Activated naive CD8-positive, alpha-beta T cell treated with anti-CD3 and anti-CD28 coated beads, Interleukin-2, amount 50 U/mL, for 24 hours (primary cell): ENCODE measurements around the gene CTPS1.
A peak's percentile ranks its signal among the peaks of the same experiment; 100 is the strongest.

ENCODE experiments used
- ATAC-seq: fragments of 150-1000 bp; cut with Tn5 transposase; one replicate; pipeline ENCODE4 v1.10.0; 2021
- DNase-seq: peaks from one replicate; pipeline ENCODE4 v3.0.0; 2021
- H3K27ac Mint-ChIP-seq: one replicate; pipeline ENCODE4 v1.8.0; 2021; ENCODE audit warnings: mild to moderate bottlenecking, mixed read lengths
- H3K27me3 Mint-ChIP-seq: one replicate; pipeline ENCODE4 v1.8.0; 2021; ENCODE audit warnings: mixed read lengths
- H3K36me3 Mint-ChIP-seq: one replicate; pipeline ENCODE4 v1.8.0; 2021; ENCODE audit warnings: low read depth, mixed read lengths
- H3K4me1 Mint-ChIP-seq: one replicate; pipeline ENCODE4 v1.8.0; 2021; ENCODE audit warnings: mixed read lengths
- H3K4me3 Mint-ChIP-seq: one replicate; pipeline ENCODE4 v1.8.0; 2021; ENCODE audit warnings: mild to moderate bottlenecking, moderate library complexity, mixed read lengths
- H3K9me3 Mint-ChIP-seq: one replicate; pipeline ENCODE4 v1.8.0; 2021; ENCODE audit warnings: mixed read lengths

Gene CTPS1

GRCh38 chr1:40951943-40952743, 27.4 kb upstream of the CTPS1 start:
- no peak overlapping the region for H3K27ac Mint-ChIP-seq
- H3K9me3 Mint-ChIP-seq: no peaks in the 10 kb centered on the region
- peak; percentile 81 for ATAC-seq
- peaks cover 3% of the 10 kb centered on the region for H3K4me1 Mint-ChIP-seq
- no peak overlapping the region for H3K4me3 Mint-ChIP-seq
- H3K36me3 Mint-ChIP-seq: no peaks in the 10 kb centered on the region
- H3K27me3 Mint-ChIP-seq: peaks cover 24% of the 10 kb centered on the region
- peak; percentile 69 for DNase-seq

- H3K27me3 Mint-ChIP-seq: peaks cover 24% of the 10 kb centered on the region
- no peaks in the 10 kb centered on the region for H3K36me3 Mint-ChIP-seq
Measured at GRCh38 chr1:40952744-40953315, 26.7 kb upstream of the CTPS1 start.

GRCh38 chr1:40954626-40955025, 24.9 kb upstream of the CTPS1 start:
- Mint-ChIP-seq H3K27me3 (peaks cover 19% of the 10 kb centered on the region), H3K4me3 (no peak overlapping the region), H3K9me3 (no peaks in the 10 kb centered on the region), H3K36me3 (no peaks in the 10 kb centered on the region), H3K27ac (no peak overlapping the region), H3K4me1 (no peaks in the 10 kb centered on the region)
- ATAC-seq (no peak), DNase-seq (no peak)

More at GRCh38 chr1:40952744-40953315, 26.7 kb upstream of the CTPS1 start:
- H3K4me1 Mint-ChIP-seq: peaks cover 3% of the 10 kb centered on the region
- DNase-seq: no peak
- H3K27ac Mint-ChIP-seq: no peak overlapping the region
- no peak for ATAC-seq
- H3K9me3 Mint-ChIP-seq: no peaks in the 10 kb centered on the region
- H3K4me3 Mint-ChIP-seq: no peak overlapping the region

GRCh38 chr1:40955266-40955665, 24.2 kb upstream of the CTPS1 start:
- H3K27me3 Mint-ChIP-seq: peaks cover 19% of the 10 kb centered on the region
- DNase-seq: no peak
- ATAC-seq: no peak
- H3K4me3 Mint-ChIP-seq: no peak overlapping the region
- H3K9me3 Mint-ChIP-seq: no peaks in the 10 kb centered on the region
- H3K36me3 Mint-ChIP-seq: no peaks in the 10 kb centered on the region
- no peaks in the 10 kb centered on the region for H3K4me1 Mint-ChIP-seq
- no peak overlapping the region for H3K27ac Mint-ChIP-seq

- no peaks in the 10 kb centered on the region for H3K4me1 Mint-ChIP-seq
- H3K9me3 Mint-ChIP-seq: no peaks in the 10 kb centered on the region
- H3K27me3 Mint-ChIP-seq: peaks cover 19% of the 10 kb centered on the region
- H3K36me3 Mint-ChIP-seq: no peaks in the 10 kb centered on the region
- no peak overlapping the region for H3K27ac Mint-ChIP-seq
- DNase-seq: no peak
- ATAC-seq: no peak
- H3K4me3 Mint-ChIP-seq: no peak overlapping the region
Measured at GRCh38 chr1:40956407-40956806, 23.1 kb upstream of the CTPS1 start.

- Mint-ChIP-seq H3K27me3 (peaks cover 13% of the 10 kb centered on the region), H3K27ac (no peak overlapping the region), H3K9me3 (no peaks in the 10 kb centered on the region), H3K4me3 (no peak overlapping the region), H3K4me1 (no peaks in the 10 kb centered on the region), H3K36me3 (no peaks in the 10 kb centered on the region)
- no peak for DNase-seq
- no peak for ATAC-seq
Measured at GRCh38 chr1:40958210-40958609, 21.3 kb upstream of the CTPS1 start.

- H3K4me3 Mint-ChIP-seq: no peak overlapping the region
- no peaks in the 10 kb centered on the region for H3K9me3 Mint-ChIP-seq
Measured at GRCh38 chr1:40965531-40965930, 14.0 kb upstream of the CTPS1 start.

GRCh38 chr1:40966417-40966816, 13.1 kb upstream of the CTPS1 start:
- no peak overlapping the region for H3K27ac Mint-ChIP-seq
- no peaks in the 10 kb centered on the region for H3K4me1 Mint-ChIP-seq
- no peaks in the 10 kb centered on the region for H3K9me3 Mint-ChIP-seq
- ATAC-seq (no peak), DNase-seq (no peak)
- H3K27me3 Mint-ChIP-seq: no peaks in the 10 kb centered on the region
- no peak overlapping the region for H3K4me3 Mint-ChIP-seq
- H3K36me3 Mint-ChIP-seq: no peaks in the 10 kb centered on the region

More at GRCh38 chr1:40965531-40965930, 14.0 kb upstream of the CTPS1 start:
- DNase-seq: no peak
- H3K36me3 Mint-ChIP-seq: no peaks in the 10 kb centered on the region
- no peak for ATAC-seq
- H3K27ac Mint-ChIP-seq: no peak overlapping the region
- H3K27me3 Mint-ChIP-seq: no peaks in the 10 kb centered on the region
- no peaks in the 10 kb centered on the region for H3K4me1 Mint-ChIP-seq

GRCh38 chr1:40969445-40969844, 10.1 kb upstream of the CTPS1 start:
- H3K36me3 Mint-ChIP-seq: no peaks in the 10 kb centered on the region
- no peak overlapping the region for H3K27ac Mint-ChIP-seq
- H3K9me3 Mint-ChIP-seq: no peaks in the 10 kb centered on the region
- no peak for ATAC-seq
- DNase-seq: no peak
- no peak overlapping the region for H3K4me3 Mint-ChIP-seq
- H3K27me3 Mint-ChIP-seq: peaks cover 6% of the 10 kb centered on the region
- H3K4me1 Mint-ChIP-seq: peaks cover 9% of the 10 kb centered on the region

- Mint-ChIP-seq H3K27ac (no peak overlapping the region), H3K9me3 (no peaks in the 10 kb centered on the region), H3K27me3 (peaks cover 6% of the 10 kb centered on the region), H3K4me3 (no peak overlapping the region), H3K36me3 (no peaks in the 10 kb centered on the region), H3K4me1 (peaks cover 25% of the 10 kb centered on the region)
- no peak for DNase-seq
- no peak for ATAC-seq
Measured at GRCh38 chr1:40971966-40972365, 7.5 kb upstream of the CTPS1 start.

GRCh38 chr1:40973912-40974311, 5.6 kb upstream of the CTPS1 start:
- peaks cover 6% of the 10 kb centered on the region for H3K27me3 Mint-ChIP-seq
- H3K27ac Mint-ChIP-seq: no peak overlapping the region

GRCh38 chr1:40974945-40975344, 4.6 kb upstream of the CTPS1 start:
- ATAC-seq (no peak), DNase-seq (no peak)
- Mint-ChIP-seq H3K36me3 (peaks cover 3% of the 10 kb centered on the region), H3K4me3 (no peak overlapping the region), H3K4me1 (peaks cover 34% of the 10 kb centered on the region), H3K27ac (no peak overlapping the region), H3K9me3 (no peaks in the 10 kb centered on the region), H3K27me3 (peaks cover 6% of the 10 kb centered on the region)

More at GRCh38 chr1:40973912-40974311, 5.6 kb upstream of the CTPS1 start:
- ATAC-seq (no peak), DNase-seq (no peak)
- Mint-ChIP-seq H3K36me3 (peaks cover 2% of the 10 kb centered on the region), H3K4me1 (peaks cover 30% of the 10 kb centered on the region), H3K9me3 (no peaks in the 10 kb centered on the region), H3K4me3 (no peak overlapping the region)

- H3K36me3 Mint-ChIP-seq: peaks cover 20% of the 10 kb centered on the region
- peaks cover 6% of the 10 kb centered on the region for H3K27me3 Mint-ChIP-seq
- H3K4me3 Mint-ChIP-seq: no peak overlapping the region
- H3K4me1 Mint-ChIP-seq: peaks cover 48% of the 10 kb centered on the region
- peak overlapping the region; percentile 3 for H3K27ac Mint-ChIP-seq
- H3K9me3 Mint-ChIP-seq: no peaks in the 10 kb centered on the region
- ATAC-seq (no peak), DNase-seq (no peak)
Measured at GRCh38 chr1:40976952-40977690, 2.4 kb upstream of the CTPS1 start.

GRCh38 chr1:40977716-40978115, 1.8 kb upstream of the CTPS1 start:
- H3K4me1 Mint-ChIP-seq: peaks cover 54% of the 10 kb centered on the region
- no peaks in the 10 kb centered on the region for H3K9me3 Mint-ChIP-seq
- no peak overlapping the region for H3K4me3 Mint-ChIP-seq
- peaks cover 6% of the 10 kb centered on the region for H3K27me3 Mint-ChIP-seq
- DNase-seq (no peak), ATAC-seq (no peak)
- H3K36me3 Mint-ChIP-seq: peaks cover 26% of the 10 kb centered on the region
- no peak overlapping the region for H3K27ac Mint-ChIP-seq

GRCh38 chr1:40978886-40979240, 633 bp upstream of the CTPS1 start:
- Mint-ChIP-seq H3K27me3 (peaks cover 5% of the 10 kb centered on the region), H3K4me1 (peaks cover 62% of the 10 kb centered on the region)
- ATAC-seq: no peak

More at GRCh38 chr1:40978886-40979240, 633 bp upstream of the CTPS1 start:
- no peak for DNase-seq
- H3K36me3 Mint-ChIP-seq: peaks cover 35% of the 10 kb centered on the region
- no peaks in the 10 kb centered on the region for H3K9me3 Mint-ChIP-seq
- H3K4me3 Mint-ChIP-seq: peak overlapping the region; percentile 82
- peak overlapping the region; percentile 89 for H3K27ac Mint-ChIP-seq
